ENCODE data around the gene DSCAM.

GRCh38 chr21:40080385-40080784, 766.6 kb downstream of the DSCAM start:
- TF ChIP-seq CTCF (IDR thresholded peaks at IDR 0.05) (no peak), EZH2 (IDR thresholded peaks at IDR 0.05; ENCODE audit: borderline replicate concordance, insufficient read depth, low read depth, low read length, poor library complexity, severe bottlenecking) (no peak)
